ENCODE results near the gene CD53. TPM values are rescaled to one million over a fixed set of nuclear protein-coding genes. Genes with fewer than 3 reads are reported as not detected.

The CD53 gene
- total and polyA plus RNA-seq, 9 of the 15 experiments (the other 6 are each of a cell fraction or from before 2014, with no cell fraction given), result 63.5 to 220 (median 131) TPM

- TF ChIP-seq THRA (IDR thresholded peaks at IDR 0.05), result no peak
- TF ChIP-seq RBBP5 (IDR thresholded peaks at IDR 0.05; ENCODE audit: borderline replicate concordance, insufficient read depth, low read length, poor library complexity, severe bottlenecking), result no peak
- peak in 1 of 2 experiments; percentile 15; a peak in 1 of 4 replicates for TF ChIP-seq RAD21 (CRISPR knock-in tag; conservative IDR thresholded peaks at IDR 0.05 in 1 of 2, IDR thresholded peaks at IDR 0.05 in 1 of 2)
- peak in 1 of 2 experiments; percentile 71; a peak in 1 of 3 replicates for TF ChIP-seq CBX3 (IDR thresholded peaks at IDR 0.05; ENCODE audit: borderline replicate concordance in 1 of 2, low read length in 2 of 2)
- no peak for TF ChIP-seq SREBF1 (IDR thresholded peaks at IDR 0.05; ENCODE audit: borderline replicate concordance, low read depth, low read length)
- TF ChIP-seq CEBPG (CRISPR knock-in tag; IDR thresholded peaks at IDR 0.05), result no peak
- no peak for TF ChIP-seq CEBPG (tag; conservative IDR thresholded peaks at IDR 0.05 in 1 of 2, IDR thresholded peaks at IDR 0.05 in 1 of 2)
- TF ChIP-seq CCNT2 (IDR thresholded peaks at IDR 0.05; ENCODE audit: borderline replicate concordance, extremely low read depth, insufficient read length, low read depth, low read length), result peak; percentile 62
- TF ChIP-seq COPS2 (conservative IDR thresholded peaks at IDR 0.05), result no peak
- TF ChIP-seq ZNF311 (CRISPR knock-in tag; IDR thresholded peaks at IDR 0.05), result no peak
- TF ChIP-seq ETS1 (conservative IDR thresholded peaks at IDR 0.05; ENCODE audit: control insufficient read depth, low read depth, low read length), result no peak
- peak; percentile 72; the same call in 1 of the 2 replicates for TF ChIP-seq HDAC2 (IDR thresholded peaks at IDR 0.05)
- TF ChIP-seq CBX8 (IDR thresholded peaks at IDR 0.05; ENCODE audit: borderline replicate concordance, extremely low read depth, low read depth, low read length, poor library complexity, severe bottlenecking), result no peak
- peak; percentile 37; the same call in 1 of the 2 replicates for TF ChIP-seq MECOM (CRISPR knock-in tag; IDR thresholded peaks at IDR 0.05)
- TF ChIP-seq FOXK1 (CRISPR knock-in tag; IDR thresholded peaks at IDR 0.05; ENCODE audit: borderline replicate concordance), result no peak
- TF ChIP-seq ZNF511 (CRISPR knock-in tag; IDR thresholded peaks at IDR 0.05), result no peak
- peak; percentile 60 for TF ChIP-seq TRIM24 (IDR thresholded peaks at IDR 0.05)
- TF ChIP-seq TOE1 (IDR thresholded peaks at IDR 0.05; ENCODE audit: borderline replicate concordance), result no peak
- TF ChIP-seq TOE1 (CRISPR knock-in tag; IDR thresholded peaks at IDR 0.05; ENCODE audit: borderline replicate concordance, low read depth), result no peak
- TF ChIP-seq KDM2B (CRISPR knock-in tag; IDR thresholded peaks at IDR 0.05), result no peak
- TF ChIP-seq YY1 (IDR thresholded peaks at IDR 0.05; ENCODE audit: borderline replicate concordance in 1 of 3, control insufficient read depth in 1 of 3, extremely low read depth in 1 of 3, insufficient read depth in 3 of 3, insufficient read length in 1 of 3, insufficient replicate concordance in 2 of 3, low read depth in 1 of 3, low read length in 2 of 3), result peak in 1 of 3 experiments; percentile 85
- no peak for TF ChIP-seq DIDO1 (tag; IDR thresholded peaks at IDR 0.05; ENCODE audit: low read depth)
- peak; percentile 92 for TF ChIP-seq SMARCB1 (IDR thresholded peaks at IDR 0.05; ENCODE audit: insufficient read length, low read depth)
- TF ChIP-seq RB1 (IDR thresholded peaks at IDR 0.05; ENCODE audit: low read depth), result no peak
These were observed 43.8 kb downstream of the CD53 start (continued) for GRCh38 chr1:110916669-110917306.

All from K562 (cell line).